Endothelial cell of umbilical vein (primary cell): ENCODE measurements around the gene SYCP2.
"Not testable (repeated sequence)": the region's sequence is repeated elsewhere in the genome, so short reads cannot be mapped to it uniquely, and the experiment has no call there.

Experiments used
- EZH2 ChIP-seq: IDR thresholded peaks from 2 replicates; pipeline ENCODE4 v1.6.1; 2012; ENCODE audit warnings: borderline replicate concordance, low read depth, mild to moderate bottlenecking, moderate library complexity, low read length, inconsistent platforms; ENCODE audit not compliant: severe bottlenecking
- FOS ChIP-seq: IDR thresholded peaks from 2 replicates; pipeline ENCODE4 v1.6.1; 2011; ENCODE audit warnings: mild to moderate bottlenecking, low read length, moderate library complexity, borderline replicate concordance; ENCODE audit not compliant: insufficient read depth
- JUN ChIP-seq: IDR thresholded peaks from 2 replicates; pipeline ENCODE4 v1.6.1; 2011; ENCODE audit warnings: borderline replicate concordance, low read depth; ENCODE audit not compliant: insufficient read length, insufficient read depth
- MYC ChIP-seq: IDR thresholded peaks from one replicate; pipeline ENCODE4 v1.6.1; 2011; ENCODE audit warnings: mild to moderate bottlenecking, low read depth, low read length
- POLR2A ChIP-seq: IDR thresholded peaks from 2 replicates; pipeline ENCODE4 v1.6.1; 2012; ENCODE audit warnings: low read depth, mild to moderate bottlenecking, control low read depth, low read length
- POLR2AphosphoS5 ChIP-seq: IDR thresholded peaks from 2 replicates; pipeline ENCODE4 v1.6.1; 2012; ENCODE audit warnings: low read depth, mild to moderate bottlenecking, control low read depth, low read length, moderate library complexity; ENCODE audit not compliant: insufficient read depth
- TF ChIP-seq, protein P1 (sequence below), 2 donors: IDR thresholded peaks; 1 replicate in 1 of 2; 2 replicates in 1 of 2; pipeline ENCODE4 v1.5.1; 2011; ENCODE audit warnings: low read length in 2 of 2, mild to moderate bottlenecking in 2 of 2, moderate library complexity in 2 of 2, control low read depth in 1 of 2, inconsistent platforms in 1 of 2, low read depth in 1 of 2; ENCODE audit not compliant: insufficient read depth in 1 of 2; ENCODE audit errors: extremely low read depth in 1 of 2

DNA sequence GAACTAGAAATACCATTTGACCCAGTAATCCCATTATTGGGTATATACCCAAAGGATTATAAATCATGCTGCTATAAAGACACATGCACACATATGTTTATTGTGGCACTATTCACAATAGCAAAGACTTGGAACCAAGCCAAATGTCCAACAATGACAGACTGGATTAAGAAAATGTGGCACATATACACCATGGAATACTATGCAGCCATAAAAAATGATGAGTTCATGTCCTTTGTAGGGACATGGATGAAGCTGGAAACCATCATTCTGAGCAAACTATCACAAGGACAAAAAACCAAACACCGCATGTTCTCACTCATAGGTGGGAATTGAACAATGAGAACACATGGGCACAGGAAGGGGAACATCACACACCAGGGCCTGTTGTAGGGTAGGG lies 76.9 kb downstream of the SYCP2 start:
- TF ChIP-seq MYC, POLR2A, FOS, EZH2, JUN, POLR2AphosphoS5: not testable (repeated sequence)
- TF ChIP-seq, protein P1, sequence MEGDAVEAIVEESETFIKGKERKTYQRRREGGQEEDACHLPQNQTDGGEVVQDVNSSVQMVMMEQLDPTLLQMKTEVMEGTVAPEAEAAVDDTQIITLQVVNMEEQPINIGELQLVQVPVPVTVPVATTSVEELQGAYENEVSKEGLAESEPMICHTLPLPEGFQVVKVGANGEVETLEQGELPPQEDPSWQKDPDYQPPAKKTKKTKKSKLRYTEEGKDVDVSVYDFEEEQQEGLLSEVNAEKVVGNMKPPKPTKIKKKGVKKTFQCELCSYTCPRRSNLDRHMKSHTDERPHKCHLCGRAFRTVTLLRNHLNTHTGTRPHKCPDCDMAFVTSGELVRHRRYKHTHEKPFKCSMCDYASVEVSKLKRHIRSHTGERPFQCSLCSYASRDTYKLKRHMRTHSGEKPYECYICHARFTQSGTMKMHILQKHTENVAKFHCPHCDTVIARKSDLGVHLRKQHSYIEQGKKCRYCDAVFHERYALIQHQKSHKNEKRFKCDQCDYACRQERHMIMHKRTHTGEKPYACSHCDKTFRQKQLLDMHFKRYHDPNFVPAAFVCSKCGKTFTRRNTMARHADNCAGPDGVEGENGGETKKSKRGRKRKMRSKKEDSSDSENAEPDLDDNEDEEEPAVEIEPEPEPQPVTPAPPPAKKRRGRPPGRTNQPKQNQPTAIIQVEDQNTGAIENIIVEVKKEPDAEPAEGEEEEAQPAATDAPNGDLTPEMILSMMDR (IDR thresholded peaks at IDR 0.05; ENCODE audit: extremely low read depth in 1 of 2, insufficient read depth in 1 of 2, low read depth in 1 of 2, low read length in 2 of 2) = not testable (repeated sequence)
